RPMI7951 (cell line): ENCODE measurements around the gene CATSPER1. TPM values are rescaled to one million over a fixed set of nuclear protein-coding genes. Genes with fewer than 3 reads are reported as not detected.
"Not testable (repeated sequence)": the region's sequence is repeated elsewhere in the genome, so short reads cannot be mapped to it uniquely, and the experiment has no call there.

ENCODE experiments used
- DNase-seq: peaks from one replicate; pipeline ENCODE4 v3.0.0-alpha.2; 2012; ENCODE audit warnings: low read depth
- total RNA-seq: library from RNA; depleted of rRNA; stranded (reverse); fragments of >200 nt; shearing (Covaris generic); gene quantifications from 2 replicates; pipeline ENCODE4 v1.2.3, GENCODE V29; 2014

The CATSPER1 gene
- total RNA-seq, 1 experiment from 2014 or later = 0.36 TPM

DNA sequence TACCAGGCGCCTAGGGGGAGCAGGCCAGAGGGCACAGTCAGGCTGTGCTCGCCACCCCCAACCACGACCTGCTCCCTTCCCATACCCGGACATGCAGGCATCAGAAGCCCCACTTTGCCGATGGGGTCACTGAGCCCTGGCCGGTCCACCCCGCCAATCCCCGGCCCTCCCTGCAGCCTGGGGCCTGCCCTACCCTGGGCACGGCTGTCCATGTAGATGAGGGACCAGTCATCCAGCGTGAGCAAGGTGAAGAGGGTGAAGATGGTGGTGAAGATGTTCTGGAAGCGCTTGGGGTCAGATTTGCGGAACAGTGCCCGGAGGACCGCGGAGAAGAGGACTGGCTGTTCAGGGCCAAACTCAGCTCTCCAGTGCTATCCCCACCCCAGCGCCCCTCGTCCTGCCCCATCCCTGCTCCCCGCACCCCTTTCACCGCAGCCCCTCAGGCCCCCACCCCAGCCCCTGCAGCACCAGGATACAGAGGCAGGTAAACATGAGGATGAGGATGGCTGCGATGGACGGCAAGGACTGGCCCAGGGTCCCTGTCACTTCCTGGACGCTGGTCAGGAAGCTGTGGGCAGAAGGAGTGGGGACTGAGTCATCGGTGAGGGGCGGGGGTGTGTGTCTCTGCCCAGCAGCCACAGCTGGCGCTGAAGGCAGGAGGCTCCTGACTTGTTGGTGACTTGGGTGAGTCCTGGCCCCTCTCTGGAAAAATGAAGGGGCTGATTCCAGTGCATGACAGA is 5.5 kb downstream of the CATSPER1 start:
- peak; percentile 91 for DNase-seq

DNA sequence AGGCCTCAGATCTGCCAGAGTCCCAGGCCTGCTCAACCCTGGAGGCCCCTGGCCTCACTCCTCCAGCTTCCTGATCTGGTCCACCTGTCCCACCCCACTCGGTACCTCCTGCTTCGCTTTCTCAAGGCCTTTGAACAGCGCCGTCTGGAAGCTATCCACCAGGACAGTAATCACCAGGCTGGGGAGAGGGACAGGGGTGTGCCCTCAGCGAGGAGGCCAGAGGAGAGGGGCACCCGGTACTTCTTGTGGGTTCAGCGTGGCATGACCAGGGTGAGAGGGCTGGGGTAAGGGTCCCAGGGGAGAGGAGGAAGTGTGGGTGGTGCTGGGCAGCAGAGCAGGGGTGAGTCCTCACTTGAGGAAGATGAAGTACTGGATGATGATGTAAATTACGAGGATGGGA is 6.1 kb downstream of the CATSPER1 start:
- no peak for DNase-seq

DNA sequence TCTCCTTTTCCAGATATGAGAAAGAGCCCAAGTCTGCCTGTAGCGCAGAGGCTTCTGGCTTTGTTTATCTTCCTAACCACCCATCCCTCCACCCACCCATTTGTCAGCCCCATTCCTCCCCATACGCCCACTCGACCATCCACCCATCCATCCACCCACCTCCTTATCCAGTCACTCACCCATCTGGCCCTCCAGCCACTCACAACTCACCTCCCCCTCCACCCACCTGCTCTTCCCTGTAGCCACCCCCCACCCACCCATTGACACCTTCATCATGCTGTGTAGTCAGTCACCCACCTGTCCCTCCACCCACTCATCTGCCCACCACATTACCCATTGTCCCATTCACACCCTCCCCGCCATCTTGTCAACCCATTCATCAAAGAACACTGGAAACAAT is 9.0 kb downstream of the CATSPER1 start:
- DNase-seq = no peak

DNA sequence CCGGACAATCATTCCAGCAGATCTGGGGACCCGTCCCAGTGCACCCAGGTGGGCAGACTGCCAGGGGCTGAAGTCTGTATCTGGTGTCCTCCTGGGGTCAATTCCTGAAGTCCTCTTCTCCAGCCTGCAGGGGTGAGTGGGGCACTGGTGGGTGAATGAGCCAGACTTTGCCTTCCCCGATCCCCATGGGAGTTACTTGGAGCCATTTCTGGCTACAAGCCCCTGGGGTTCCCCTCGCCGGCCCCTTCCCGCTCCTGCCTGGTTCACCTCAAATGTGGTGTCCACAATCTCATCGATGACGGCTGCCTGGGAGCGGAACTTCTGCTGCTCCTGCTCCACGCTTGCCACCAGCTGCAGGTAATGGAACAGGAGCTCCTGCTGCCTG is 9.5 kb downstream of the CATSPER1 start:
- no peak for DNase-seq

DNA sequence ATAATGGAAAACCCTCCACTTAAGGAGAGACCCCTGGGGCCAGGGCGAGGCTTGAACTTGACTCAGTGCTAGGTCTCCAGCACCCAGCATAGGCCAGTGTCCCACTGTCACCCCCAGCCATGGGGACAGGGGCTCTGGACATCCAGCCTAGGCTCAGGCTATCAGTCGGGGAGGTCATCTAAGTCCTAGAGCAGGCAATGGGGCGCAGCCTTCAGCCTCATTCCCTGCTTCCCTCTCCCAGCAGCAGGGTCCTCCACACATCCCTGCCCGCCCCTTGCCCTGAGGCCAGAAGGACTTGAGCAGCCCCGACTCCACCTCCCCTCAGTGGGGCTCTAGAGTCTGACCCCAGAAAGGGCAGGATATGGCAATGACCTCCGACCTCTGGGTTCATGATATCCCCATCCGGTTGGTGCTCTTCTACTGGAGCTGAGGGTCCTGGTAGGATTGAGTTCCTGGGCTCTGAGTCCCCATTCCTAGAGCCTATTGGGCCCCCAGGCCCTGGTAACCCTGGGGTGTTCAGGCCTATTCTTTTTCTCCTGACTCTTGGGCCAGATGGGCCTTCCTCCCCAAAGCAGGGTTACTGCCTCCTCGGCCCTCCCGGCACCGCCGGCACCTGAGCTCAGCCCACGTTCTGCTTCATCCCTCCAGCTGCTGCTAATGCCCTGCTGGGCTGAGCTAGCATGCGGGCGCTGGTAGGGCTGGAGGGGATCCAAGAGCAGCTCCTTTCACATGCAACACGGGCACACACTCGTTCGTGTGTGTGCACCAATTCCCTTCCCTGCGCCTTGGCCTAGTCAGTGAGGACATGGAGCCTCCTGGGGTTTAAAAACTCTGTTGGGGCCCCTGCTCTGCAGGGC is 10.1 kb downstream of the CATSPER1 start:
- DNase-seq = no peak

DNA sequence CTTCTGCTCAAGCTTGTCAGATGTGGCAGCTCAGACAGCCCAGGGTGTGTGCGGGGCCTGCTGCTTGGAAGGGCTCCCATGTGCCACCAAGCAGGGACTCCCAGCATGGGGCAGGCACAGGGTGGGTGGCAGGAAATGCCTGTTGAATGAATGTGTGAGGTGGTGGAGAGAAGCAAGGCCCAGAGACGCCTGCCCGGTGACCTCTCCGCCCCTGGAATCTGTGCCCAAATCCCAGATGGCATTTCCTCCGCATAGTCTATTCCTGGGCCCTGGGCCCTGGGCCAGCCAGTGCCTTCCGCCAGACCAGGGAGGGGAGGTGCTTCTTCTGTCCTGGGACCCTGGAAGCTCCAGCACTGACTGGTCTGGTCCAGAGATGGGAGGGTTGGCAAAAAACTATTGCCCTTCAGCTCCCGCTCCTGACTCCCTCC is 10.8 kb downstream of the CATSPER1 start:
- DNase-seq = peak; percentile 79

DNA sequence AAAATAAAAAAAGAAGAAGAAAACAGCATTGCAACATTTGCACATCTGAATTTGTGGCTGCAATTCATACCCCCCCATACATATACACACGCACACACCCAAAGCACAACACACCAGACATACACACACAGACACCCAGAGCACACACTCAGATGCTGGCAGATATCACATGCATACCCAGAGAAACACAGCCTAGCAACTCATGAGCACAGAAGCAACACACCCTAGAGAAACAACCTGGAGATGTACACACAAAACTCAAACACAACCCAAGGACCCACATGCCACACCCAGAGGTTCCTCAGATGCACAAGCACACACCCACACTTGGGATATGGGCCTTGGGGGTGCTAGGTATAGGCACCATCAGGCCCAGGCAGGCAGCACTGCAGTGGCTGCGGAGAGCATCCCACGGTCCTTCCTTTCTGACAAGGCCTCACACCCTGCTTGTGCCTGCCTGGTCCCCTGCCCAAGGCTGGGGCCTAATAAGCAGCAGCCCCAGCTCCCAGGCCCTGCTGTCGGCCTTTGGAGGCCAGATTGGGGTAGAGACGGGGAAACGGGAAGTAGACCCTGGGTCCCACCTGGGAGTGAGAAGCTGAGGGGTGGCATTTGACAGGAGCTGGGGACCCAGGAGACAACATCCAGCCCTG is 11.3 kb downstream of the CATSPER1 start:
- no peak for DNase-seq

DNA sequence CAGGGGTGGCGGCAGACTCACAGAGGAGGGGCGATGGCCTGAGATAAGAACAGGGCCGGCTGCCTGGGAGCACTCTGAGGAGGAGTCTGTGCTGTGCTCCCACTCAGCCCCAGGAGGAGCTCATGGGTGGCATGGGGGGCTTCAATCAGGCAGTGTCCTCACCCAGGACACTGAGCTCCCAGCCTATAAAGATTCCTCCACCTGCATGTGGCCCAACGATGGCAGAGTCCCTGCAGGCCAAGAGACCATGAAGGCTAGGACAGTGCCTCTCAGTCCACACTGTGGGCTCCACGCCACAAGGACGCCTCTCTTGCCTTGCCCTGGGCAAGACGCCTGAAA is 12.5 kb downstream of the CATSPER1 start:
- DNase-seq = no peak

DNA sequence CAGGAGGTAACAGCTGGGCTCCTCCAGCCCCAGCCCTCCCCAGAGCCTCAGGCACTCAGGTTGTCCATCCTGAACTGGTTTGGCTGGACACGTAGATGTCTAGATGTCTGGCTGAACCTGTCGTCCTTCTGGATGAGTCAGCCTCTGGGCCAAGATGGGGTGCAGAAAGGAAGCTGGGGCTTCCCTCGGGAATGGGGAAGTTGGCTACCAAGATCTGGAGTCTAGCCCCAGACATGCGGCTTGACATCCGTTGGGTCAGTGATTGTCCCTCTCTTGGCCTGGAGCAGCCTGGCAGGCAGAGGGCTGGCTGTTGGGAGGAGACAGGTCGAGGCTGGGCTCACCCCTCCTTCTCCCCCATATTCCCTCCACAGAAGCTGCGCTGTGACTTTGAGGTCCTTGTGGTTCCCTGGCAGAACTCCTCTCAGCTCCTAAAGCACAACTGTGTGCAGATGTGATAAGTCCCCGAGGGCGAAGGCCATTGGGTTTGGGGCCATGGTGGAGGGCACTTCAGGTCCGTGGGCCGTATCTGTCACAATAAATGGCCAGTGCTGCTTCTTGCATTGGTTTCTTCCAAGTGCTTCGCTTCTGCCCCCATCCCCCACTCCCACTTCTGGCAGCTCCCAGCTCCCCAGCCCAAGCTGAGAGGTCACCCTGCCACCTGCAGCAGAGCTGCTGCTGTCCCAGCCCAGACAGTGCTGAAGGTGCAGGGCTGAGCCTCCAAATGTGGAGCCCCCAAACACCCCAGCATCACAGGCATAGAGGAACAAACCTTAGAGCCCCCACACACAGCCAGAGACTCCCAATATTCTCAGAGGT is 13.1 kb downstream of the CATSPER1 start:
- DNase-seq = peak; percentile 38

DNA sequence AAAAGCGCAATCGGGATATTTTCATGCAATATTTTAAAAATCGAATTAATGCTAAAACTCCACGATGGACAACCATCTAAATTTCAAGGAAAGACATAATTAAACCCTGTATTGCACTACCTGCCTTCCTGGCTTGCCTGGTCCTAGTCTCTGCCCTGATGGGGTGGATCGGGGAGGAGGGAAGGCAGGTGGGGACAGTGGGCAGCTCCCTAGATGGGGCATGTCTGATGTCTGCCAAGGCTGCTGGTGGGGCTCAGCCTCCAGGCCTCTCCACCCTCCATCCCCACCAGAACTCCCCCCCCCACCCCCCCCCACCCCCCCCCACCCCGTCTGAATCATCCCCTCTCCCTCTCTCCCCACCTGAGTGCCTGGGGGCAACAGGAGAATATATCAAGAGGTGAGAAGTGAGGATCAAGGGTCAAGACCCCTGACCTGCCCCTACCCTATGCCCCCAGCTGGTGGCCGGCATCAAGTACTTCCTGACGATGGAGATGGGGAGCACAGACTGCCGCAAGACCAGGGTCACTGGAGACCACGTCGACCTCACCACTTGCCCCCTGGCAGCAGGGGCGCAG is 13.8 kb downstream of the CATSPER1 start:
- no peak for DNase-seq

DNA sequence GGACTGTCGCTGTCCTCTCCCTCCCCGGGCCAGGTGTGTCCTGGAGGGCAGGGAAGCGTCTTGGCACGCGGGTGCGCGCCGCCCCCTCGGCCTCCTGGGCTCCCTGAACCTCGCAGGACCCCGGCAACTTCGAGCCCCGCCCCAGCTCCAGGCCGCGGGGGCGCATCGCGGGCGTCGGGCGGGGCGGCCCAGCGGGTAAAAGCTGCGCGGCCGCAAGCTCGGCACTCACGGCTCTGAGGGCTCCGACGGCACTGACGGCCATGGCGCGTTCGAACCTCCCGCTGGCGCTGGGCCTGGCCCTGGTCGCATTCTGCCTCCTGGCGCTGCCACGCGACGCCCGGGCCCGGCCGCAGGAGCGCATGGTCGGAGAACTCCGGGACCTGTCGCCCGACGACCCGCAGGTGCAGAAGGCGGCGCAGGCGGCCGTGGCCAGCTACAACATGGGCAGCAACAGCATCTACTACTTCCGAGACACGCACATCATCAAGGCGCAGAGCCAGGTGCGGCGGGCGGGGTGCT is 14.4 kb downstream of the CATSPER1 start, which contains the start of gene CST6:
Gene CST6 (plus strand): TSS at position 224 of the 519 bp plus-strand sequence. CDS start 37 bp downstream, at position 261.
- no peak for DNase-seq

DNA sequence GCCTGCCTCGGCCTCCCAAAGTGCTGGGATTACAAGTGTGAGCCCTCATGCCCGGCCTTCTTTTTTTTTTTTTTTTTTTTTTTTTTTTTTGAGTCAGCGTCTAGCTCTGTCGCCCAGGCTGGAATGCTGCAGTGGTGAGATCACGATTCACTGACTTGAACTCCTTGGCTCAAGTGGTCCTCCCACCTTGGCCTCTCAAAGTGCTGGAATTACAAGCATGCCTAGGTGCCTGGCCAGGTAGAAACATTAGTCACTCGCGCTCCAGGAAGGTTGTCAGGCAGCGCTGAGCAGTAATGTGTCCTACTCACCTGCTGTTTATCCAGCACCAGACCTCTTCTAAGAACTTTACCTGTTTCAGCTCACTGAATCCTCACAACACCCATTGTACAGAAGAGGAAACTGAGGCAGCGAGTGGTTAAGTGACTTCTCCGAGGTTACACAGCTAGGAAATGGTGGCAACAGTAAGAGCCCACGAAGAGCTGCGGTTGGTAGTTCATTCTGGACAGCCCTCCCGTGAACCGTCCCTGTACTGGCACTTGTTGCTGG is 15.0 kb downstream of the CATSPER1 start:
- DNase-seq = peak; percentile 46

DNA sequence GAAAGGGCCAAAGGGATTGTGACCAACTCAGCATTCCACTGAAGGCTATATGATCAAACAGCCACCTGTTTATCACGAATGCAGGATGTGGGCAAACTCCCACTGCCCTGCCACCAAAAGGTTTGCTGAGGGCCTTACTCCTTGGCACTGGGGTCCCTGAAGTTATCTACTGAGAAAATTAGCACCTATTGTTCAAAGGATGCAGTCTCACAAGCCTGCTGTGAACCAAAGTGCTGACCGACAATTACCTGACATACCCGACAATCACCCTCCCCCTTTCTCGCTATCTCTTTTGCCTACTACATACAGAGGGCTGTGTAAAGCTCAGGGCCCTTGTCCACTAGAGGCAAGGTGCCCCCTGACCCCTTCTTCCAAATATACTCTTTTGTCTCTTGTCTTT is 16.2 kb downstream of the CATSPER1 start:
- not testable (repeated sequence) for DNase-seq

DNA sequence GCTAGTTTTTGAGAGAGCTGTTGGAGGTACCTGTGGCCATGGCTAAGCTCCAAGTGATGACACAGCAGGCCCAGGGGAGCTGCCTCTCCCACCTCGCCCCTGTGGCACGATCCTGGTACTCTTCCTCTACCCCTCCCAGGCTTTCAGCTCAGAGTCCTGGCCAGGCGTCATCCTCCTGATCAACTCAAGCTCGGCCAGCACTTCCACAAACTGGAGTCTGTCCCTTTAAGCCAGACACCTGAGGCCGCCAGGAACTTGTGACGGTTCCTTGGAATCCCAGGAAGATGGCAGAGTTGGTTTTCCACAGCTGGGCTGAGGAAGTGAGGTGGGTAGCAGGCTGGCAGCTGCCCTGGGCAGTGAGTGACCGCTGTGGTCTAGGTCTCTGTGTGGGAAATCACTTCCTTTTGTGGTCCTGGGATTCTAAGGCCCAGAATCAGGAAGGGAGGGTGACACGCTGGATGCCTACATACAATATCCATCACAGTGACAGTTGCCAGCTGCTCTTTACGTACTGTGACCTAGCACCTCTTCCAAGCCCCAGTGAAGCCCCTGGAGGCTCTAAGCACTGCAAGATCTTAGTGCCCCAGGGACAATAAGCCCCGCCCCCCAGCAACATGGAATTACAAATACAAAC is 17.7 kb downstream of the CATSPER1 start:
- peak; percentile 69 for DNase-seq

DNA sequence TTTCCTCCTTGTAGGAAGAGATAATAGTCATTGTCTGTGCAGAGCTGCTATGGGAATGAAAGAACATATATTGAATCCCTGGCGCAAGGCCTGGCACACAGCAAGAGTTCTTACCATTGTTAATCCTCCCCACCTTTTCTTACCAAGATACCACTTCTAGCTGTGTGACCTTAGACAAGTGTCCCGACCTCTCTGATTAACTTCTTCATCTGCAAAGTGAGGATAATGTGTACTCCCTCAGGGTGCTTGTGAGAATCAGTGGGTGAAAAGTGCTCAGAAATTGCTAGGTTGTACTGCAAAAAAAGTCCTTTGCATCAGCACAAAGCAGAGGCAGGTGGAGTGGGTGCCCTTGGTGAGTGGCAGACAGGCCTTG is 18.2 kb downstream of the CATSPER1 start:
- DNase-seq = no peak

DNA sequence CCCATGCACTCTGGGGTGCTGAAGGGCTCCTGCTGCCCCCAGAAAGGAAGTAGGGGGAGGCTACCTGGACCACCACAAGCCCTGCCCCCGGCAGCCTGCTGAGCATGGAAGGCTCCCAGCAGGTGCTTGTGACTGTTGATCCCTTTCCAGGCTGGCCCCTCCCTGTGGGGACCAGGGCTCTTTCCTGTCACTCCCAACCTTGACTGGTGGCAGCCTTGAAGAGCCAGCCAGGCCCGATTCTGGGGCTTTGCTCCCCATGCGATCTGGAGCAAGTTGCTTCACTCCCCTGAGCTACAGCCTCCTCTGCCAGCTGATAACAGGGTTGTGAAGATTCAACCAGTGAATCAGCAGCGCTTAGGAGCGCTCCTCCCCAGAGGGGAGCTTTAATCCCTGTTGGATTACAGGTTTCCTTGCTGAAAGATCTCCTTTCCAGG is 19.1 kb downstream of the CATSPER1 start:
- DNase-seq = no peak

DNA sequence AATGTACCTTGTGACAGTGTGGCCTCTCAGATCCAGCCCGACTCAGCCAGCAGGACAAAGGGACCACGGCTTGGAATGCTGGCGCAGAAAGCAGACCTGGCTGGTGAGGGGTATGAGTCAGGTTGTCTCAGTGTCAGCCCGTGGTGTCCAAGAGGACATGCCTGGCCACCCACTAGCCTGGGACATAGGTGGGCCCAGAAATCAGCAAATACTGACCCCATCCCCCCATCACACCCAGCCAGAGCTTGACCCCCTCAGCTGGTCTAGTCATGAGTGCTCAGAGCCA is 19.4 kb downstream of the CATSPER1 start:
- no peak for DNase-seq

DNA sequence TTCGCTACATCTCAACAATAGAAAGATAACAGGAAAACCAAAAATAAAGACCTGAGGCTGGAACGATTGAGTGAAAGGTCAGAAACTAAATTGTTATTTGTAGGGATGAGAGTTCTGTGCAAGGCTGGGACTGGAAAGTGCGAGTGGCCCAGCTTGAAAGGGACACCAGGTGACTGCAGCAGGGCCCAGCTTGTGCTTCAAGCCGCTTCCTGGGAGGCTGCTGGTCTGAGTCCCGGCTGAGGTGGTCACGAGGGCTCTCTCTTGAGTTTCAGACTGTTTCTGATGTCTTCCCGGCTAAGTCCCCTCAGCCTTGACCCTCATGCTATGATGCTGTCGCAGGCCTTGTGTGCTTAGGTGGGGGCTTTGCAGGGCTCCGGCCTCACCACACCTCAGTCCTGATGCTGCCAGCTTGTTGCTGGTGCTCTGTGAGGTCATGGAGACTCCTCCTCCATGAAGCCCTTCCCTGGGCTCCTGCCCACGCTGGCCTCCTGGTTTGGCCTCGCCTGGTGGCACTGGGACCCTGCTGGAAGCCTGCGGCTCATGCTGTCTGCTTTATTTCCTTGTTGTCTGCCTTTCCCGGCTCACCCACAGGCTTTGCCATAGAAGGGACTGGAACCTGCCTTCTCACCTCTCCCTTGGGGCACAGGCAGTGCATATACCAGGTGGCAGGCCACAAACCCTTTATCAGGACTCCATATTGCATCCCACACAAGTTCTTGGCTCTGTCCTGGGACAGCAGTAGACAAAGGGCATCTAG is 20.0 kb downstream of the CATSPER1 start:
- no peak for DNase-seq

DNA sequence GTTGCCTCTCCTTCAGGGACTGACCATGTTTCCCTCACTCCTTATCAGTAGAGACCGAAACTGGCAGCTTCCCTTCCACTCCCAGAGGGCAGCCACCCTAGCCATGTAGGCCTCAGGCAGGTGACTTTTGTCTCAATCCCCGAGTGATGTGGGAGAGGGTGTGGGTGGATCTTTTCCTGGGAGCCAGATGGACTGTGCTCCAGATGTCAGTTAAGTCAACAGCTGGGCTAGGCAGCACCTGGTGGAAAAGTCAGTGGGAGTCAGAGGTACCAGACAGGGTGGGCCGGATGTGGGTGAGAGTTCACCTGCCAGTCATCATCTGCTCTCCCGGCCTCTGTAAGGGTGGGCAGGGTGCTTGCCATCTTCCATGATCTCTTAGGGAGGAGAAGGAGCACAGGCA is 22.1 kb downstream of the CATSPER1 start:
- DNase-seq = no peak

DNA sequence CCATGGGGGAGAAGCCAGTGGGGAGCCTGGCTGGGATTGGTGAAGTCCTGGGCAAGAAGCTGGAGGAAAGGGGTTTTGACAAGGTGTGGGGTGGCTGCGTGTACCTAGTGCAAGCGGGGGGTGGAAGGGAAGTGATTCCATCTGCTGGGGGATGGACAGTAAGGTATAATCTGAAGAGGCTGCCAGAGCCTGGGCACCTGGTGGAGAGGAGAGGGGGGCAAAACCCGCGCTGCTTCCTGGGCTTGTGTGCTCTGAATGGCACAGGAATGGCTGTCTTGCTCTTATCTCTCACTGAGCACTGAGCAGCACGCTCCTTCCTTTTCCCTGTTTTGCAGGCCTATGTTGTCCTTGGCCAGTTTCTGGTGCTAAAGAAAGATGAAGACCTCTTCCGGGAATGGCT is 23.0 kb downstream of the CATSPER1 start:
- no peak for DNase-seq
